ENCODE results near the gene TAF6L.

GRCh38 chr11:62787005-62787759 is 16.0 kb downstream of the TAF6L start, which contains the start of gene TMEM179B:
- TF ChIP-seq EP300 (conservative IDR thresholded peaks at IDR 0.05; ENCODE audit: poor library complexity, severe bottlenecking) (peak; percentile 56), EZH2 (IDR thresholded peaks at IDR 0.05; ENCODE audit: borderline replicate concordance, insufficient read depth, low read length, poor library complexity, severe bottlenecking) (no peak), CTCF (IDR thresholded peaks at IDR 0.05; ENCODE audit: poor library complexity, severe bottlenecking) (peak; percentile 59), POLR2AphosphoS5 (IDR thresholded peaks at IDR 0.05) (peak; percentile 97), REST (IDR thresholded peaks at IDR 0.05; ENCODE audit: borderline replicate concordance) (peak; percentile 69), RAD21 (conservative IDR thresholded peaks at IDR 0.05) (peak; percentile 41), TAF1 (IDR thresholded peaks at IDR 0.05; ENCODE audit: low read depth) (peak; percentile 66), MXI1 (conservative IDR thresholded peaks at IDR 0.05; ENCODE audit: poor library complexity, severe bottlenecking) (peak; percentile 87)

Data from neural cell (in vitro differentiated cells).